ENCODE results near the gene ZNF654. TPM values are rescaled to one million over a fixed set of nuclear protein-coding genes. Genes with fewer than 3 reads are reported as not detected.

Gene ZNF654
- total RNA-seq, 6 experiments from 2014 or later, result 5.4 to 11.7 (median 6.7) TPM

GRCh38 chr3:88061746-88062145, 2.7 kb downstream of the ZNF654 start:
- Histone ChIP-seq H3K27ac (no peak overlapping the region), H3K4me3 (no peak overlapping the region), H3K9me3 (no peaks in the 10 kb centered on the region), H3K27me3 (no peaks in the 10 kb centered on the region), H3K4me1 (peaks cover 0 to 30% (median 5%) of the 10 kb centered on the region in 4 donors), H3K36me3 (peaks cover 0 to 4% (median 0%) of the 10 kb centered on the region in 4 donors)
- 32% methylated on average over 1 of the region's 1 CpG for WGBS (ENCODE audit: insufficient coverage, low coverage, low lambda C conversion rate, missing lambda C conversion rate)
- DNase-seq, result no peak
- TF ChIP-seq POLR2A (IDR thresholded peaks at IDR 0.05), result no peak
- TF ChIP-seq, protein P1, sequence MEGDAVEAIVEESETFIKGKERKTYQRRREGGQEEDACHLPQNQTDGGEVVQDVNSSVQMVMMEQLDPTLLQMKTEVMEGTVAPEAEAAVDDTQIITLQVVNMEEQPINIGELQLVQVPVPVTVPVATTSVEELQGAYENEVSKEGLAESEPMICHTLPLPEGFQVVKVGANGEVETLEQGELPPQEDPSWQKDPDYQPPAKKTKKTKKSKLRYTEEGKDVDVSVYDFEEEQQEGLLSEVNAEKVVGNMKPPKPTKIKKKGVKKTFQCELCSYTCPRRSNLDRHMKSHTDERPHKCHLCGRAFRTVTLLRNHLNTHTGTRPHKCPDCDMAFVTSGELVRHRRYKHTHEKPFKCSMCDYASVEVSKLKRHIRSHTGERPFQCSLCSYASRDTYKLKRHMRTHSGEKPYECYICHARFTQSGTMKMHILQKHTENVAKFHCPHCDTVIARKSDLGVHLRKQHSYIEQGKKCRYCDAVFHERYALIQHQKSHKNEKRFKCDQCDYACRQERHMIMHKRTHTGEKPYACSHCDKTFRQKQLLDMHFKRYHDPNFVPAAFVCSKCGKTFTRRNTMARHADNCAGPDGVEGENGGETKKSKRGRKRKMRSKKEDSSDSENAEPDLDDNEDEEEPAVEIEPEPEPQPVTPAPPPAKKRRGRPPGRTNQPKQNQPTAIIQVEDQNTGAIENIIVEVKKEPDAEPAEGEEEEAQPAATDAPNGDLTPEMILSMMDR (IDR thresholded peaks at IDR 0.05), result no peak
- intact Hi-C loops (cut with DNase I), result no loop called here
- ATAC-seq, result no peak

GRCh38 chr3:88075072-88075471, 16.0 kb downstream of the ZNF654 start:
- DNase-seq (no peak), ATAC-seq (peak in 1 of 4 donors; percentile 36)
- intact Hi-C loops (cut with DNase I), result no loop called here
- Histone ChIP-seq H3K27ac (no peak overlapping the region), H3K4me1 (peaks cover 0 to 20% (median 5%) of the 10 kb centered on the region in 4 donors), H3K27me3 (no peaks in the 10 kb centered on the region), H3K4me3 (no peak overlapping the region), H3K36me3 (no peaks in the 10 kb centered on the region), H3K9me3 (no peaks in the 10 kb centered on the region)
- no peak for TF ChIP-seq POLR2A (IDR thresholded peaks at IDR 0.05)
- TF ChIP-seq, protein P1 (IDR thresholded peaks at IDR 0.05), result no peak
- WGBS (ENCODE audit: insufficient coverage, low coverage, low lambda C conversion rate, missing lambda C conversion rate), result 76% methylated on average over 2 of the region's 2 CpGs

- TF ChIP-seq, protein P1 (IDR thresholded peaks at IDR 0.05), result no peak
- TF ChIP-seq POLR2A (IDR thresholded peaks at IDR 0.05), result no peak
- Histone ChIP-seq H3K4me1 (peaks cover 0 to 20% (median 5%) of the 10 kb centered on the region in 4 donors), H3K27ac (no peak overlapping the region), H3K4me3 (no peak overlapping the region), H3K9me3 (no peaks in the 10 kb centered on the region), H3K36me3 (no peaks in the 10 kb centered on the region), H3K27me3 (no peaks in the 10 kb centered on the region)
- no peak for DNase-seq
- peak in 2 of 4 donors; percentile 35 to 37 for ATAC-seq
- intact Hi-C loops (cut with DNase I), result no loop called here
- 49% methylated on average over 2 of the region's 2 CpGs for WGBS (ENCODE audit: insufficient coverage, low coverage, low lambda C conversion rate, missing lambda C conversion rate)
These were observed 16.4 kb downstream of the ZNF654 start for GRCh38 chr3:88075497-88075896.

DNA sequence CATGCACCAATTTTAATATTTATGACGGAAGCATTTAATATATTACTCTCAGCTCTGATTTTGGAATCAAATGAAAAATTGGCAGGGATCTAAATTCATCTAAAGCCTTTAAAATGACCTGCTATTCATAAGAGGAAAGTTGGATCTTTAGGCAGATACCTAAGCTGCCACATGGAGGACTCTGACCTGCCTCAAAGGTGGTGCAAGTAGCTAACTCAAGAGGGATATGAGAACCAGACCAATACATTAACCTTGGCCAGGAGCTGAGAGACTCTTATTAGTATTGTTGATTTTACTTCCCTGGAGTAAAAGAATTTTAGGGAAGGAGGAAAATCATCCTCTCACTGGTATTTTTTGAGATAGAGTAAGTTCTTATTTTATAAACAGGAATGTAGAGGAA, 17.7 kb downstream of the ZNF654 start:
- no peak overlapping the region for H3K4me3 ChIP-seq
- no peaks in the 10 kb centered on the region for H3K36me3 ChIP-seq
- WGBS (ENCODE audit: insufficient coverage, low coverage, low lambda C conversion rate, missing lambda C conversion rate), result 100% methylated on average over 1 of the region's 1 CpG
- H3K27ac ChIP-seq, result no peak overlapping the region
- no peaks in the 10 kb centered on the region for H3K27me3 ChIP-seq
- DNase-seq (no peak), ATAC-seq (no peak)
- TF ChIP-seq, protein P1 (IDR thresholded peaks at IDR 0.05), result no peak
- no peak for TF ChIP-seq POLR2A (IDR thresholded peaks at IDR 0.05)
- intact Hi-C loops (cut with DNase I), result no loop called here
- no peaks in the 10 kb centered on the region for H3K9me3 ChIP-seq
- peaks cover 0 to 20% (median 5%) of the 10 kb centered on the region in 4 donors for H3K4me1 ChIP-seq

- peaks cover 0 to 17% (median 5%) of the 10 kb centered on the region in 4 donors for H3K4me1 ChIP-seq
- no peak overlapping the region for H3K4me3 ChIP-seq
- no peaks in the 10 kb centered on the region for H3K9me3 ChIP-seq
- ATAC-seq, result no peak
- intact Hi-C loops (cut with DNase I), result no loop called here
- H3K27ac ChIP-seq, result no peak overlapping the region
- H3K36me3 ChIP-seq, result no peaks in the 10 kb centered on the region
- no peak for DNase-seq
- 96% methylated on average over 3 of the region's 3 CpGs for WGBS (ENCODE audit: insufficient coverage, low coverage, low lambda C conversion rate, missing lambda C conversion rate)
- no peak for TF ChIP-seq POLR2A (IDR thresholded peaks at IDR 0.05)
- TF ChIP-seq, protein P1 (IDR thresholded peaks at IDR 0.05), result no peak
- no peaks in the 10 kb centered on the region for H3K27me3 ChIP-seq
These were observed 19.9 kb downstream of the ZNF654 start for GRCh38 chr3:88078932-88079331.

Data from right lobe of liver (tissue), 6 donors.